Lower leg skin (tissue), 3 donors: ENCODE measurements around the gene ZNF778.

Experiments
- POLR2A ChIP-seq, 2 donors: fragments of 450-650 bp; IDR thresholded peaks; one replicate each; pipeline ENCODE4 v1.6.1; 2016 to 2017; ENCODE audit warnings: antibody characterized with exemption in 2 of 2, mild to moderate bottlenecking in 1 of 2, moderate library complexity in 1 of 2
- TF ChIP-seq, protein P1 (sequence below), 3 donors: fragments of 450-650 bp; IDR thresholded peaks; one replicate each; pipeline ENCODE4 v1.5.1; 2016; ENCODE audit warnings: antibody characterized with exemption in 3 of 3, mild to moderate bottlenecking in 3 of 3, moderate library complexity in 2 of 3

DNA sequence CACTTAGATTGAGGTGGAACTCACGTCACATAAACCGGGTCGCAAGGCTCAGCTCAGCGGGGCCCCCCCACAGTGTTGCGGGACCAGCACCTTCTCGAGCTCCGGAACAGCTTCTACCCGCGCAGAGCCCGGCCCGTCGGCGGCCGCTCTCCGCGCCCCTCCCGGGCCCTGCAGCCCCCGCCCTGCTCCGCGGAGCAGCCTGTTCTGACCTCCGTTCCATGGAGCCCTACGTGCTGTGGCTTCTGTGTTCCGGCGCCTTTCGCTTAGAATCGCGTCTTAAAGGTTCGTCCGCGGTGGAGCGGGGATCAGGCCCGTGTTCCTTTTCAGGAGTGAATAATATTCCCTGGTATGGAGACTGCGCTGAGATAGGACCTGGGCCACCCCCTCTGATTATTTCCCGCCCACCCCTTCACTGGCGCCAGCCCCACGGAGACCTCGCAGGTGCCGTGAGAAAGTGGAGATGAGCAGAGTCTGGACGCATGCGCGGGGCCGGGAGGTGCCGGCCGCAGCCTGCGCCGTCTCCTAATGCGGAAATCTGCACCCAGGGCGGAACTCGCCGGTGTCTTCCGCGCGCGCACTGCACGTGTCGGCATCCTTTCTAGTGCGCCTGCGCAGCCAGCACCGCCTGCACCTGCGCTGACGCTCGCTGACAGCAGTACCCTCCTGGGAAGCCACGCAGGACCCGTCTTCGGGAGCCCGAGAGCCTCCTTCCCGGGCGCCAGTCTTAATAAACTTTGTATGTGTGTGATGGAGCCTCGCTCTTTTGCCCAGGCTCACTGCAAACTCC is 30.9 kb downstream of the ZNF778 start:
- TF ChIP-seq, protein P1, sequence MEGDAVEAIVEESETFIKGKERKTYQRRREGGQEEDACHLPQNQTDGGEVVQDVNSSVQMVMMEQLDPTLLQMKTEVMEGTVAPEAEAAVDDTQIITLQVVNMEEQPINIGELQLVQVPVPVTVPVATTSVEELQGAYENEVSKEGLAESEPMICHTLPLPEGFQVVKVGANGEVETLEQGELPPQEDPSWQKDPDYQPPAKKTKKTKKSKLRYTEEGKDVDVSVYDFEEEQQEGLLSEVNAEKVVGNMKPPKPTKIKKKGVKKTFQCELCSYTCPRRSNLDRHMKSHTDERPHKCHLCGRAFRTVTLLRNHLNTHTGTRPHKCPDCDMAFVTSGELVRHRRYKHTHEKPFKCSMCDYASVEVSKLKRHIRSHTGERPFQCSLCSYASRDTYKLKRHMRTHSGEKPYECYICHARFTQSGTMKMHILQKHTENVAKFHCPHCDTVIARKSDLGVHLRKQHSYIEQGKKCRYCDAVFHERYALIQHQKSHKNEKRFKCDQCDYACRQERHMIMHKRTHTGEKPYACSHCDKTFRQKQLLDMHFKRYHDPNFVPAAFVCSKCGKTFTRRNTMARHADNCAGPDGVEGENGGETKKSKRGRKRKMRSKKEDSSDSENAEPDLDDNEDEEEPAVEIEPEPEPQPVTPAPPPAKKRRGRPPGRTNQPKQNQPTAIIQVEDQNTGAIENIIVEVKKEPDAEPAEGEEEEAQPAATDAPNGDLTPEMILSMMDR (IDR thresholded peaks at IDR 0.05): no peak
- no peak for TF ChIP-seq POLR2A (IDR thresholded peaks at IDR 0.05)
